GM06990 (cell line): ENCODE results near the gene MFSD11.
"Not testable (repeated sequence)": the region's sequence is repeated elsewhere in the genome, so short reads cannot be mapped to it uniquely, and the experiment has no call there.

Experiments
- DNase-seq: peaks from one replicate; pipeline ENCODE4 v3.0.0-alpha.2; 2011; ENCODE audit not compliant: insufficient read length; ENCODE audit errors: extremely low read depth
- H3K27me3 ChIP-seq: replicated peaks from 2 replicates; pipeline ENCODE4 v1.6.0; 2011; ENCODE audit warnings: low read length; ENCODE audit not compliant: control insufficient read depth, insufficient read depth
- H3K36me3 ChIP-seq: 2 replicates; pipeline ENCODE4 v1.5.1; 2011; ENCODE audit warnings: low read length; ENCODE audit not compliant: control insufficient read depth, insufficient read depth
- H3K4me3 ChIP-seq: replicated peaks from 2 replicates; pipeline ENCODE4 v1.5.1; 2011; ENCODE audit warnings: low read depth, mild to moderate bottlenecking, control low read depth, low read length
- TF ChIP-seq, protein P1 (sequence below): IDR thresholded peaks from 2 replicates; pipeline ENCODE4 v1.5.1; 2011; ENCODE audit warnings: low read length, control low read depth, mild to moderate bottlenecking, inconsistent platforms; ENCODE audit not compliant: insufficient read depth, poor library complexity, severe bottlenecking

Gene MFSD11

DNA sequence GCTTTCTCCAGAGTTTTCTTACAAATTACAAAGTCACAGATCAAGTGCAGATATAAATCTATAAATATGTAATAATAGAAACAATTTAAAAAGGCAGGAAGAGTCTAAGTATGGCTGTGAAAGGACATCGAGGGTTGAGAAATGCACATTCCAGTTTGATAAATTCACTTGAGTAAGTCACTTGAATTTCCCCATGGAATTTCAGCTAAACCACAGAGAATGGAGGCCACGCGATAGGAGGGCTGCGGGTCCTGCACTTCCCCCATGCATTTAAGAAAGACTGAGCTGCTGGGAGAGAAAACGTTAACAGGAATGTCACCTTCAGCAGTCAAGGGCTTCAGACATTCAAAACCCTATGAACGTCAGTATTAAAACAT lies 21.1 kb upstream of the MFSD11 start:
- H3K36me3 ChIP-seq: peaks cover 26% of the 10 kb centered on the region
- TF ChIP-seq, protein P1, sequence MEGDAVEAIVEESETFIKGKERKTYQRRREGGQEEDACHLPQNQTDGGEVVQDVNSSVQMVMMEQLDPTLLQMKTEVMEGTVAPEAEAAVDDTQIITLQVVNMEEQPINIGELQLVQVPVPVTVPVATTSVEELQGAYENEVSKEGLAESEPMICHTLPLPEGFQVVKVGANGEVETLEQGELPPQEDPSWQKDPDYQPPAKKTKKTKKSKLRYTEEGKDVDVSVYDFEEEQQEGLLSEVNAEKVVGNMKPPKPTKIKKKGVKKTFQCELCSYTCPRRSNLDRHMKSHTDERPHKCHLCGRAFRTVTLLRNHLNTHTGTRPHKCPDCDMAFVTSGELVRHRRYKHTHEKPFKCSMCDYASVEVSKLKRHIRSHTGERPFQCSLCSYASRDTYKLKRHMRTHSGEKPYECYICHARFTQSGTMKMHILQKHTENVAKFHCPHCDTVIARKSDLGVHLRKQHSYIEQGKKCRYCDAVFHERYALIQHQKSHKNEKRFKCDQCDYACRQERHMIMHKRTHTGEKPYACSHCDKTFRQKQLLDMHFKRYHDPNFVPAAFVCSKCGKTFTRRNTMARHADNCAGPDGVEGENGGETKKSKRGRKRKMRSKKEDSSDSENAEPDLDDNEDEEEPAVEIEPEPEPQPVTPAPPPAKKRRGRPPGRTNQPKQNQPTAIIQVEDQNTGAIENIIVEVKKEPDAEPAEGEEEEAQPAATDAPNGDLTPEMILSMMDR: no peak
- DNase-seq: no peak
- no peak overlapping the region for H3K4me3 ChIP-seq
- H3K27me3 ChIP-seq: no peaks in the 10 kb centered on the region

GRCh38 chr17:76718516-76718915 lies 19.4 kb upstream of the MFSD11 start:
- TF ChIP-seq, protein P1: no peak
- no peak for DNase-seq
- Histone ChIP-seq H3K27me3 (no peaks in the 10 kb centered on the region), H3K36me3 (peaks cover 32% of the 10 kb centered on the region), H3K4me3 (no peak overlapping the region)

DNA sequence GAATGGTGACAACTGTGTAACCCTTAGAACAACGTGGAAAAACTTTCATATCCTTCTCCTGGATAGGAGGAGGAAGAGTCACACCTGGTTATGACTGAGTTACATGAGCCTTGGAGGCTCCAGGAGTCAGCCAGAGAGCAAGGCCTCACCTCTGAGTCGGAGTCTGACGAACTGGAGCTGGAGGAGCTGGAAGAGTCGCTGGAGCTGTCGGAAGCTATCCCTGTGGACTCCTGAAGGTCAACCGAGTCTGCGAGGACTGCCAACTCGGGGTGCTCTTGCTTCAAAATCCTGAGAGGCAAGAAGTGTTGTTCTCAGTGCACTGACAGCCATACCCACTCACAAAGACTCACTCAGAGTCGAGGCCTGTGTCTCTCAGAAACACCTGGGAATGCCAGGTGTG lies 17.7 kb upstream of the MFSD11 start:
- Histone ChIP-seq H3K27me3 (no peaks in the 10 kb centered on the region), H3K4me3 (no peak overlapping the region), H3K36me3 (peaks cover 31% of the 10 kb centered on the region)
- TF ChIP-seq, protein P1: no peak
- DNase-seq: no peak

DNA sequence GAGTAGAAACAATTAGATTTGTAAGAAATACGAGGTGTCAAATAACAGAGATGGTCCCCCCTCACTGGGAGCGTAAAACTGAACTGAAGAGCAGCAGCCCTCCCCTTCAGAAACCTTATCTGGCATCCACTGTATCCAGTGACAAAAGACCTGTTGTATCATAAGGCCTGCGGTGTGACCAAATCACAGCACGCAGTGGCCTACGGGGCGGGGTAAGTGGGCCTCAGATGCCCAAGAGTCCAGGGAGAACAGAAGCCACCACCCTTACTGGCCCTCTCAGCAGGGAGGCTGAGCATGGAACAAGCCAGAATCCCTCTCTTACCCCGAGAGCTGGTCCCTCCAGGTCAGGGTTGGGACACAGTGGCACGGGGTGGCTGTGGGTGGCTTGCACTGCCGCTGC lies 17.0 kb upstream of the MFSD11 start:
- DNase-seq: no peak
- Histone ChIP-seq H3K36me3 (peaks cover 31% of the 10 kb centered on the region), H3K27me3 (no peaks in the 10 kb centered on the region), H3K4me3 (no peak overlapping the region)
- TF ChIP-seq, protein P1: no peak

GRCh38 chr17:76721463-76721862 lies 16.5 kb upstream of the MFSD11 start:
- no peak for DNase-seq
- peaks cover 31% of the 10 kb centered on the region for H3K36me3 ChIP-seq

GRCh38 chr17:76722279-76722678 lies 15.6 kb upstream of the MFSD11 start:
- Histone ChIP-seq H3K4me3 (no peak overlapping the region), H3K27me3 (no peaks in the 10 kb centered on the region), H3K36me3 (peaks cover 30% of the 10 kb centered on the region)
- no peak for DNase-seq
- TF ChIP-seq, protein P1: no peak

More at GRCh38 chr17:76721463-76721862, 16.5 kb upstream of the MFSD11 start:
- Histone ChIP-seq H3K27me3 (no peaks in the 10 kb centered on the region), H3K4me3 (no peak overlapping the region)
- TF ChIP-seq, protein P1: no peak

DNA sequence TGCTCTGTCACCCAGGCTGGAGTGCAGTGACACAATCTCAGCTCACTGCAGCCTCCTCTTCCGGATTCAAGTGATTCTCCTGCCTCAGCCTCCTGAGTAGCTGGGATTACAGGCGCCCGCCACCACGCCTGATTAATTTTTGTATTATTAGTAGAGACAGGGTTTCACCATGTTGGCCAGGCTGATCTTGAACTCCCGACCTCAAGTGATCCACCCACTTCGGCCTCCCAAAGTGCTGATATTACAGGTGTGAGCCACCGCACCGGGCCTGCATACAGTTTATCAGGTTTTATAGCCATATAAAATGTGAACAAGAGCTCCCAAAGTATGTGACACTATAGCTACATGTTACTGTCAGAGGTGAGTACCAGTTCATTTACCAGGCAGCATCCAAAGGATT lies 14.9 kb upstream of the MFSD11 start:
- not testable (repeated sequence) for H3K4me3 ChIP-seq, H3K27me3 ChIP-seq, DNase-seq
- peaks cover 29% of the 10 kb centered on the region for H3K36me3 ChIP-seq
